Measurements from ENCODE around the gene PTCD2. TPM values are rescaled to one million over a fixed set of nuclear protein-coding genes. Genes with fewer than 3 reads are reported as not detected.

Gene PTCD2
- total RNA-seq (9.8 TPM), polyA plus RNA-seq (ENCODE audit: insufficient read depth, low read depth, low replicate concordance) (7.2 TPM)
- long read RNA-seq, donor 1, full-length matches to known transcripts, result 2 of 2 reads
- long read RNA-seq, donor 1, partial matches to known transcripts, result 0 of 2 reads
- long read RNA-seq, donor 1, other reads (novel, unspliced or antisense), result 0 of 2 reads
- long read RNA-seq, donor 2, full-length matches to known transcripts, result 4 of 4 reads
- long read RNA-seq, donor 2, partial matches to known transcripts, result 0 of 4 reads
- long read RNA-seq, donor 2, other reads (novel, unspliced or antisense), result 0 of 4 reads
- long read RNA-seq, donor 3, full-length matches to known transcripts, result 2 of 2 reads
- long read RNA-seq, donor 3, partial matches to known transcripts, result 0 of 2 reads
- long read RNA-seq, donor 3, other reads (novel, unspliced or antisense), result 0 of 2 reads
- long read RNA-seq, donor 4, partial matches to known transcripts, result 0 of 1 reads
- long read RNA-seq, donor 4, other reads (novel, unspliced or antisense), result 0 of 1 reads
- long read RNA-seq, donor 5, result 0 reads
- long read RNA-seq, donor 6, full-length matches to known transcripts, result 2 of 2 reads
- long read RNA-seq, donor 6, partial matches to known transcripts, result 0 of 2 reads
- long read RNA-seq, donor 6, other reads (novel, unspliced or antisense), result 0 of 2 reads
- long read RNA-seq, donor 7, full-length matches to known transcripts, result 6 of 8 reads
- long read RNA-seq, donor 7, partial matches to known transcripts, result 0 of 8 reads
- long read RNA-seq, donor 7, other reads (novel, unspliced or antisense), result 2 of 8 reads
- long read RNA-seq, donor 8, full-length matches to known transcripts, result 3 of 3 reads
- long read RNA-seq, donor 8, partial matches to known transcripts, result 0 of 3 reads
- long read RNA-seq, donor 8, other reads (novel, unspliced or antisense), result 0 of 3 reads
- long read RNA-seq, donor 9, full-length matches to known transcripts, result 3 of 3 reads
- long read RNA-seq, donor 9, partial matches to known transcripts, result 0 of 3 reads
- long read RNA-seq, donor 9, other reads (novel, unspliced or antisense), result 0 of 3 reads
- long read RNA-seq, donor 10, full-length matches to known transcripts, result 3 of 3 reads
- long read RNA-seq, donor 10, partial matches to known transcripts, result 0 of 3 reads
- long read RNA-seq, donor 10, other reads (novel, unspliced or antisense), result 0 of 3 reads

- intact Hi-C loops (cut with DNase I), result no loop called here
- Histone ChIP-seq H3K9me3 (ENCODE audit: control insufficient read depth in 2 of 3, insufficient read depth in 1 of 3, low read length in 3 of 3) (no peaks in the 10 kb centered on the region), H3K4me3 (ENCODE audit: low read length in 3 of 3) (peak within 1 kb of the TSS; percentile 99 to 100 (median 100)), H3K4me1 (ENCODE audit: control insufficient read depth in 2 of 3, insufficient read depth in 2 of 3, low read depth in 1 of 3, low read length in 3 of 3) (peaks cover 0 to 6% (median 0%) of the 10 kb centered on the region in 3 donors), H3K36me3 (ENCODE audit: control insufficient read depth in 2 of 3, insufficient read depth in 3 of 3, low read length in 3 of 3) (peaks cover 0 to 5% (median 0%) of the 10 kb centered on the region in 3 donors), H3K9ac (ENCODE audit: low read length in 3 of 3) (peak within 1 kb of the TSS; percentile 83 to 99 (median 98)), H3K27ac (ENCODE audit: low read depth in 2 of 2, low read length in 2 of 2) (peak within 1 kb of the TSS; percentile 53 to 59), H3K27me3 (ENCODE audit: control insufficient read depth, insufficient read depth, low read length) (no peaks in the 10 kb centered on the region)
- peak; percentile 4 for TF ChIP-seq CTCF (IDR thresholded peaks at IDR 0.05; ENCODE audit: borderline replicate concordance, extremely low read depth, insufficient read depth)
- peak; percentile 98 to 99 (median 98) for DNase-seq
- peak; percentile 85 for FAIRE-seq
Measured at GRCh38 chr5:72319976-72320752, at the start of gene PTCD2, which contains the start of gene MRPS27. Gene PTCD2 (plus strand): TSS chr5:72320373. CDS start chr5:72320383, 10 bp downstream. Gene MRPS27 (minus strand): TSS chr5:72320240. CDS start chr5:72320221, 19 bp downstream.

- TF ChIP-seq CTCF (IDR thresholded peaks at IDR 0.05; ENCODE audit: borderline replicate concordance, extremely low read depth, insufficient read depth), result no peak
- no peak for DNase-seq
- Histone ChIP-seq H3K9ac (ENCODE audit: low read length in 3 of 3) (no peak overlapping the region), H3K9me3 (ENCODE audit: control insufficient read depth in 2 of 3, insufficient read depth in 1 of 3, low read length in 3 of 3) (peaks cover 0 to 2% (median 0%) of the 10 kb centered on the region in 3 donors), H3K4me1 (ENCODE audit: control insufficient read depth in 2 of 3, insufficient read depth in 2 of 3, low read depth in 1 of 3, low read length in 3 of 3) (no peaks in the 10 kb centered on the region), H3K27ac (ENCODE audit: low read depth in 2 of 2, low read length in 2 of 2) (no peak overlapping the region), H3K27me3 (ENCODE audit: control insufficient read depth, insufficient read depth, low read length) (no peaks in the 10 kb centered on the region), H3K4me3 (ENCODE audit: low read length in 3 of 3) (no peak overlapping the region), H3K36me3 (ENCODE audit: control insufficient read depth in 2 of 3, insufficient read depth in 3 of 3, low read length in 3 of 3) (no peaks in the 10 kb centered on the region)
- intact Hi-C loops (cut with DNase I), result no loop called here
- no peak for FAIRE-seq
Measured at GRCh38 chr5:72271702-72272101, 48.5 kb upstream of the PTCD2 start.

- no peak overlapping the region for H3K4me3 ChIP-seq (ENCODE audit: low read length in 3 of 3)
- FAIRE-seq, result no peak
- H3K27ac ChIP-seq (ENCODE audit: low read depth in 2 of 2, low read length in 2 of 2), result no peak overlapping the region
- H3K36me3 ChIP-seq (ENCODE audit: control insufficient read depth in 2 of 3, insufficient read depth in 3 of 3, low read length in 3 of 3), result no peaks in the 10 kb centered on the region
- no peak overlapping the region for H3K9ac ChIP-seq (ENCODE audit: low read length in 3 of 3)
- H3K9me3 ChIP-seq (ENCODE audit: control insufficient read depth in 2 of 3, insufficient read depth in 1 of 3, low read length in 3 of 3), result peaks cover 0 to 2% (median 0%) of the 10 kb centered on the region in 3 donors
- no peaks in the 10 kb centered on the region for H3K27me3 ChIP-seq (ENCODE audit: control insufficient read depth, insufficient read depth, low read length)
- H3K4me1 ChIP-seq (ENCODE audit: control insufficient read depth in 2 of 3, insufficient read depth in 2 of 3, low read depth in 1 of 3, low read length in 3 of 3), result no peaks in the 10 kb centered on the region
- TF ChIP-seq CTCF (IDR thresholded peaks at IDR 0.05; ENCODE audit: borderline replicate concordance, extremely low read depth, insufficient read depth), result no peak
- no peak for DNase-seq
- intact Hi-C loops (cut with DNase I), result no loop called here
Measured at GRCh38 chr5:72272398-72272797, 47.8 kb upstream of the PTCD2 start.
